Measurements from ENCODE around the gene UBTF.

The UBTF gene

DNA sequence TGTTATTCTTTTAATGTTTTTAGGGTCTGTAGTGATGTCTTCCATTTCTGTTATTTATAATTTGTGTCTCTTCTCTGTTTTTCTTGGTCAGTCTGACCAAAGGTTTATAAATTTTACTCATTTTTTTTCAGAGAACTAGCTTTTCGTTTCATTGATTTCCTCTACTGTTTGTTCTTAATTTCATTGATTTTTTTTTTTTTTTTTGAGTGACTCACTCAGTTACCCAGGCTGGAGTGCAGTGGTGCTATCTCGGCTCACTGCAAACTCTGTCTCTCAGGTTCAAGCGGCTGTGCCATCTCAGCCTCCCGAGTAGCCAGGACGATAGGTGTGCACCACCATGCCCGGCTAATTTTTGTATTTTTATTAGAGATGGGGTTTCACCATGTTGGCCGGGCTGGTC is 12.6 kb upstream of the UBTF start:
- H3K18ac ChIP-seq (ENCODE audit: low read length): no peak overlapping the region
- H3K4me2 ChIP-seq (ENCODE audit: low read length): no peak overlapping the region
- no peaks in the 10 kb centered on the region for H3K27me3 ChIP-seq (ENCODE audit: insufficient read depth, low read length)
- no peak overlapping the region for H3K27ac ChIP-seq (ENCODE audit: low read depth, low read length)
- H3K4ac ChIP-seq (ENCODE audit: low read depth, low read length): no peak overlapping the region
- H3K23ac ChIP-seq (ENCODE audit: low read length): no peak overlapping the region
- H2AFZ ChIP-seq (ENCODE audit: insufficient read depth, low read length, poor library complexity): no peak overlapping the region
- H4K12ac ChIP-seq (ENCODE audit: low read depth, low read length): no peak overlapping the region
- no peak overlapping the region for H2BK5ac ChIP-seq (ENCODE audit: low read depth, low read length, poor library complexity)
- no peaks in the 10 kb centered on the region for H3K4me1 ChIP-seq (ENCODE audit: control insufficient read depth in 1 of 2, insufficient read depth in 2 of 2, low read length in 2 of 2)
- H3K79me2 ChIP-seq (ENCODE audit: control insufficient read depth, insufficient read depth, low read length, poor library complexity): no peaks in the 10 kb centered on the region
- no peaks in the 10 kb centered on the region for H3K79me1 ChIP-seq (ENCODE audit: low read length)
- H2AK5ac ChIP-seq (ENCODE audit: low read length): no peak overlapping the region
- H3K9ac ChIP-seq (ENCODE audit: low read length): no peak overlapping the region
- WGBS (ENCODE audit: extremely low coverage, insufficient coverage, insufficient read length): no CpG with 5 or more reads among the region's 7 CpGs
- H4K8ac ChIP-seq (ENCODE audit: low read depth, low read length): no peak overlapping the region
- H4K91ac ChIP-seq (ENCODE audit: low read depth, low read length): no peak overlapping the region
- no peak overlapping the region for H2BK12ac ChIP-seq (ENCODE audit: low read length)
- no peak overlapping the region for H3K4me3 ChIP-seq (ENCODE audit: low read depth, low read length)
- DNase-seq: no peak
- no peak overlapping the region for H3K14ac ChIP-seq (ENCODE audit: low read length)
- no peaks in the 10 kb centered on the region for H3K36me3 ChIP-seq (ENCODE audit: control insufficient read depth in 1 of 2, insufficient read depth in 2 of 2, low read length in 2 of 2)
- H3K9me3 ChIP-seq (ENCODE audit: insufficient read depth, low read depth, low read length): no peaks in the 10 kb centered on the region
- H2BK120ac ChIP-seq (ENCODE audit: insufficient read depth, low read length, poor library complexity): no peak overlapping the region

- no peak overlapping the region for H3K23ac ChIP-seq (ENCODE audit: low read length)
- H3K27ac ChIP-seq (ENCODE audit: low read depth, low read length): no peak overlapping the region
- H3K14ac ChIP-seq (ENCODE audit: low read length): no peak overlapping the region
- no peaks in the 10 kb centered on the region for H3K79me2 ChIP-seq (ENCODE audit: control insufficient read depth, insufficient read depth, low read length, poor library complexity)
- no peak overlapping the region for H4K8ac ChIP-seq (ENCODE audit: low read depth, low read length)
- no peak overlapping the region for H3K4ac ChIP-seq (ENCODE audit: low read depth, low read length)
- no peaks in the 10 kb centered on the region for H3K36me3 ChIP-seq (ENCODE audit: control insufficient read depth in 1 of 2, insufficient read depth in 2 of 2, low read length in 2 of 2)
- no peaks in the 10 kb centered on the region for H3K27me3 ChIP-seq (ENCODE audit: insufficient read depth, low read length)
- no peak overlapping the region for H2AFZ ChIP-seq (ENCODE audit: insufficient read depth, low read length, poor library complexity)
- no peak overlapping the region for H2BK12ac ChIP-seq (ENCODE audit: low read length)
- no CpG with 5 or more reads among the region's 9 CpGs for WGBS (ENCODE audit: extremely low coverage, insufficient coverage, insufficient read length)
- no peaks in the 10 kb centered on the region for H3K4me1 ChIP-seq (ENCODE audit: control insufficient read depth in 1 of 2, insufficient read depth in 2 of 2, low read length in 2 of 2)
- DNase-seq: no peak
- no peak overlapping the region for H2BK5ac ChIP-seq (ENCODE audit: low read depth, low read length, poor library complexity)
- no peak overlapping the region for H4K12ac ChIP-seq (ENCODE audit: low read depth, low read length)
- H3K9me3 ChIP-seq (ENCODE audit: insufficient read depth, low read depth, low read length): no peaks in the 10 kb centered on the region
- H2BK120ac ChIP-seq (ENCODE audit: insufficient read depth, low read length, poor library complexity): no peak overlapping the region
- H3K18ac ChIP-seq (ENCODE audit: low read length): no peak overlapping the region
- no peak overlapping the region for H3K4me2 ChIP-seq (ENCODE audit: low read length)
- H3K79me1 ChIP-seq (ENCODE audit: low read length): no peaks in the 10 kb centered on the region
- H3K9ac ChIP-seq (ENCODE audit: low read length): no peak overlapping the region
- no peak overlapping the region for H2AK5ac ChIP-seq (ENCODE audit: low read length)
- H4K91ac ChIP-seq (ENCODE audit: low read depth, low read length): no peak overlapping the region
- no peak overlapping the region for H3K4me3 ChIP-seq (ENCODE audit: low read depth, low read length)
Observed at GRCh38 chr17:44230140-44230539, 10.7 kb upstream of the UBTF start.

GRCh38 chr17:44229090-44229489 is 9.6 kb upstream of the UBTF start:
- Histone ChIP-seq H4K91ac (ENCODE audit: low read depth, low read length) (no peak overlapping the region), H4K8ac (ENCODE audit: low read depth, low read length) (no peak overlapping the region), H3K18ac (ENCODE audit: low read length) (no peak overlapping the region), H3K4me2 (ENCODE audit: low read length) (no peak overlapping the region), H3K4me3 (ENCODE audit: low read depth, low read length) (no peak overlapping the region), H3K4ac (ENCODE audit: low read depth, low read length) (no peak overlapping the region), H3K4me1 (ENCODE audit: control insufficient read depth in 1 of 2, insufficient read depth in 2 of 2, low read length in 2 of 2) (no peaks in the 10 kb centered on the region), H3K27ac (ENCODE audit: low read depth, low read length) (no peak overlapping the region), H2BK12ac (ENCODE audit: low read length) (no peak overlapping the region), H3K79me2 (ENCODE audit: control insufficient read depth, insufficient read depth, low read length, poor library complexity) (no peaks in the 10 kb centered on the region), H3K9ac (ENCODE audit: low read length) (no peak overlapping the region), H3K36me3 (ENCODE audit: control insufficient read depth in 1 of 2, insufficient read depth in 2 of 2, low read length in 2 of 2) (no peaks in the 10 kb centered on the region), H3K9me3 (ENCODE audit: insufficient read depth, low read depth, low read length) (no peaks in the 10 kb centered on the region), H2BK120ac (ENCODE audit: insufficient read depth, low read length, poor library complexity) (no peak overlapping the region), H4K12ac (ENCODE audit: low read depth, low read length) (no peak overlapping the region), H2AK5ac (ENCODE audit: low read length) (no peak overlapping the region), H2BK5ac (ENCODE audit: low read depth, low read length, poor library complexity) (no peak overlapping the region), H3K27me3 (ENCODE audit: insufficient read depth, low read length) (no peaks in the 10 kb centered on the region), H3K79me1 (ENCODE audit: low read length) (no peaks in the 10 kb centered on the region), H3K14ac (ENCODE audit: low read length) (no peak overlapping the region), H3K23ac (ENCODE audit: low read length) (no peak overlapping the region), H2AFZ (ENCODE audit: insufficient read depth, low read length, poor library complexity) (no peak overlapping the region)
- no peak for DNase-seq
- no CpG with 5 or more reads among the region's 6 CpGs for WGBS (ENCODE audit: extremely low coverage, insufficient coverage, insufficient read length)

DNA sequence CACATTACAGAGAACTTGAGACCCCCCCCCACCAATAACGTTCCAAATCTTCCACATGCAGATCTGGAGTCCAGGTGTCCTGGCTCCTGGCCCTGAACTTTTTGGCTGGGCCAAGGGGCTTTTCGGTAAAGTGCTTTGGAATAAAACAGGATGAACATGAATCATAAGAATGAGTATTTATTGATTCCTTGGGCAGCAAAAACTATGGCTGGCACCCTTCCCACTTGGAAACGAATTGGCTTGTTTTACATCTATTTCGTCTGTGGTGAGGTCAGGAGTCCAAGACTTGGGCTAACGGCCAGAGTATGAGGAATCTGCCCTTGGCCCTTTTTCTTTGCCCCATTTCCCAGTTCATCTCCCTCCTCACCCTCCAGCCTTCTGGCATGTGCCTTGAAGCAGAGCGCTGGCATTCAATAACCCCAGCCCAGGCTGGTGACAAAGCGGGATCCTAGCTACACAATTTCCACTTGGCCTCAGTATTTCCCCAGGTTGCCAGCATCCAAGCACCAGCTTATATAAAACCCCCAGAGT is 4.1 kb upstream of the UBTF start:
- H3K79me1 ChIP-seq (ENCODE audit: low read length): peaks cover 28% of the 10 kb centered on the region
- DNase-seq: no peak
- no peak overlapping the region for H4K91ac ChIP-seq (ENCODE audit: low read depth, low read length)
- H2BK12ac ChIP-seq (ENCODE audit: low read length): no peak overlapping the region
- no peak overlapping the region for H2BK5ac ChIP-seq (ENCODE audit: low read depth, low read length, poor library complexity)
- H3K4me2 ChIP-seq (ENCODE audit: low read length): no peak overlapping the region
- no CpG with 5 or more reads among the region's 7 CpGs for WGBS (ENCODE audit: extremely low coverage, insufficient coverage, insufficient read length)
- no peak overlapping the region for H2AFZ ChIP-seq (ENCODE audit: insufficient read depth, low read length, poor library complexity)
- no peak overlapping the region for H3K27ac ChIP-seq (ENCODE audit: low read depth, low read length)
- H3K36me3 ChIP-seq (ENCODE audit: control insufficient read depth in 1 of 2, insufficient read depth in 2 of 2, low read length in 2 of 2): no peaks in the 10 kb centered on the region
- peaks cover 19% of the 10 kb centered on the region for H3K79me2 ChIP-seq (ENCODE audit: control insufficient read depth, insufficient read depth, low read length, poor library complexity)
- no peaks in the 10 kb centered on the region for H3K27me3 ChIP-seq (ENCODE audit: insufficient read depth, low read length)
- no peak overlapping the region for H2BK120ac ChIP-seq (ENCODE audit: insufficient read depth, low read length, poor library complexity)
- H3K14ac ChIP-seq (ENCODE audit: low read length): no peak overlapping the region
- H3K23ac ChIP-seq (ENCODE audit: low read length): no peak overlapping the region
- H3K4me1 ChIP-seq (ENCODE audit: control insufficient read depth in 1 of 2, insufficient read depth in 2 of 2, low read length in 2 of 2): peaks cover 0 to 10% of the 10 kb centered on the region in 2 experiments
- H3K9me3 ChIP-seq (ENCODE audit: insufficient read depth, low read depth, low read length): no peaks in the 10 kb centered on the region
- H4K8ac ChIP-seq (ENCODE audit: low read depth, low read length): no peak overlapping the region
- H3K9ac ChIP-seq (ENCODE audit: low read length): no peak overlapping the region
- H2AK5ac ChIP-seq (ENCODE audit: low read length): no peak overlapping the region
- H3K4me3 ChIP-seq (ENCODE audit: low read depth, low read length): no peak overlapping the region
- no peak overlapping the region for H3K18ac ChIP-seq (ENCODE audit: low read length)
- H4K12ac ChIP-seq (ENCODE audit: low read depth, low read length): no peak overlapping the region
- H3K4ac ChIP-seq (ENCODE audit: low read depth, low read length): no peak overlapping the region

All from trophoblast cell (in vitro differentiated cells and primary cell).